GM12892 (cell line): ENCODE data around the gene INHA.

Source experiments
- POLR2A ChIP-seq: IDR thresholded peaks from 2 replicates; pipeline ENCODE4 v1.6.1; 2011; ENCODE audit warnings: low read depth, low read length, control low read depth
- POLR2AphosphoS5 ChIP-seq: IDR thresholded peaks from 2 replicates; pipeline ENCODE4 v1.6.1; 2011; ENCODE audit warnings: low read depth, low read length, control low read depth
- TAF1 ChIP-seq: IDR thresholded peaks from 2 replicates; pipeline ENCODE4 v1.6.1; 2011; ENCODE audit warnings: low read depth, mild to moderate bottlenecking, control low read depth, low read length, borderline replicate concordance

DNA sequence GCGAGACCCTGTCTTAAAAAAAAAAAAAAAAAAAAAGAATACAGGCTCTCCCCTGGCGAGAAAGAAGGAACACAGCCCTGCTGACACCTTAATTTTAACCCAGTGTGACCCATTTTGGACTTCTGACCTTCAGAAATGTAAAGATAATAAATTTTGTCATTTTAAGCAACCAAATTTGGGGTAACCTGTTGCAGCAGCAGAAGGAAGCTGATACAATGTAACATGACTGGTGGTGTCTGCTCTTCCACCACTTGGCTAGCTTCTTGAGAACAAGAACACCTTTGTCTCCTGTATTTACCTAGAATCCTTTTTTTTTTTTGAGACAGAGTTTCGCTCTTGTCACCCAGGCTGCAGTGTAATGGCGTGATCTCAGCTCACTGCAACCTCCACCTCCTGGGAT lies 19.0 kb downstream of the INHA start:
- TF ChIP-seq TAF1 (no peak), POLR2AphosphoS5 (no peak), POLR2A (no peak)
